Hepatocyte (in vitro differentiated cells): ENCODE results near the gene MYL6.

Source experiments
- EZH2 ChIP-seq: fragments of 200-600 bp; sonication (generic); IDR thresholded peaks from 2 replicates; pipeline ENCODE4 v1.6.1; 2016; ENCODE audit warnings: antibody characterized with exemption, mild to moderate bottlenecking, borderline replicate concordance
- EZH2phosphoT487 ChIP-seq: fragments of 200-600 bp; sonication (generic); IDR thresholded peaks from one replicate; pipeline ENCODE4 v1.6.1; 2018; ENCODE audit warnings: antibody characterized with exemption, mild to moderate bottlenecking, low read depth, moderate library complexity; ENCODE audit not compliant: unreplicated experiment, severe bottlenecking
- TF ChIP-seq, protein P1 (sequence below): fragments of 200-600 bp; sonication (generic); IDR thresholded peaks from 2 replicates; pipeline ENCODE4 v1.5.1; 2016; ENCODE audit warnings: antibody characterized with exemption, mild to moderate bottlenecking; ENCODE audit not compliant: poor library complexity

GRCh38 chr12:56129942-56130495 is 28.1 kb upstream of the MYL6 start:
- TF ChIP-seq, protein P1, sequence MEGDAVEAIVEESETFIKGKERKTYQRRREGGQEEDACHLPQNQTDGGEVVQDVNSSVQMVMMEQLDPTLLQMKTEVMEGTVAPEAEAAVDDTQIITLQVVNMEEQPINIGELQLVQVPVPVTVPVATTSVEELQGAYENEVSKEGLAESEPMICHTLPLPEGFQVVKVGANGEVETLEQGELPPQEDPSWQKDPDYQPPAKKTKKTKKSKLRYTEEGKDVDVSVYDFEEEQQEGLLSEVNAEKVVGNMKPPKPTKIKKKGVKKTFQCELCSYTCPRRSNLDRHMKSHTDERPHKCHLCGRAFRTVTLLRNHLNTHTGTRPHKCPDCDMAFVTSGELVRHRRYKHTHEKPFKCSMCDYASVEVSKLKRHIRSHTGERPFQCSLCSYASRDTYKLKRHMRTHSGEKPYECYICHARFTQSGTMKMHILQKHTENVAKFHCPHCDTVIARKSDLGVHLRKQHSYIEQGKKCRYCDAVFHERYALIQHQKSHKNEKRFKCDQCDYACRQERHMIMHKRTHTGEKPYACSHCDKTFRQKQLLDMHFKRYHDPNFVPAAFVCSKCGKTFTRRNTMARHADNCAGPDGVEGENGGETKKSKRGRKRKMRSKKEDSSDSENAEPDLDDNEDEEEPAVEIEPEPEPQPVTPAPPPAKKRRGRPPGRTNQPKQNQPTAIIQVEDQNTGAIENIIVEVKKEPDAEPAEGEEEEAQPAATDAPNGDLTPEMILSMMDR: no peak
- no peak for TF ChIP-seq EZH2
- no peak for TF ChIP-seq EZH2phosphoT487
